HUES64 (cell line): ENCODE measurements around the gene GPR25. TPM values are rescaled to one million over a fixed set of nuclear protein-coding genes. Genes with fewer than 3 reads are reported as not detected.

Source experiments
- H3K27ac ChIP-seq: 2 replicates; pipeline ENCODE4 v1.7.0; 2013; ENCODE audit warnings: low read depth, low read length, inconsistent platforms
- H3K27me3 ChIP-seq: 2 replicates; pipeline ENCODE4 v1.6.1; 2013; ENCODE audit warnings: mild to moderate bottlenecking, low read length; ENCODE audit not compliant: insufficient read depth
- H3K36me3 ChIP-seq: 2 replicates; pipeline ENCODE4 v1.6.1; 2013; ENCODE audit warnings: mild to moderate bottlenecking, low read length; ENCODE audit not compliant: insufficient read depth
- H3K4me1 ChIP-seq: 2 replicates; pipeline ENCODE4 v1.6.1; 2013; ENCODE audit warnings: mild to moderate bottlenecking, low read length, moderate library complexity; ENCODE audit not compliant: insufficient read depth
- H3K4me3 ChIP-seq: 2 replicates; pipeline ENCODE4 v1.5.1; 2013; ENCODE audit warnings: mild to moderate bottlenecking, low read length, moderate library complexity
- H3K9ac ChIP-seq: 2 replicates; pipeline ENCODE4 v1.6.1; 2013; ENCODE audit warnings: mild to moderate bottlenecking, low read depth, low read length
- H3K9me3 ChIP-seq: 2 replicates; pipeline ENCODE4 v1.6.1; 2013; ENCODE audit warnings: low read depth, low read length; ENCODE audit not compliant: insufficient read depth
- whole genome bisulfite sequencing: fragments of 150-250, 120-280 bp; methylation state at CpG from one replicate; pipeline ENCODE4 v1.1.7; 2013; ENCODE audit warnings: missing lambda C conversion rate; 5-methylcytosine and 5-hydroxymethylcytosine counted together
- polyA plus RNA-seq, 2 experiments: library from polyadenylated mRNA; stranded (reverse); fragments of 50-300 nt; gene quantifications; one replicate each; pipeline ENCODE4 v1.2.3, GENCODE V29; 2013

GPR25 gene, protein sequence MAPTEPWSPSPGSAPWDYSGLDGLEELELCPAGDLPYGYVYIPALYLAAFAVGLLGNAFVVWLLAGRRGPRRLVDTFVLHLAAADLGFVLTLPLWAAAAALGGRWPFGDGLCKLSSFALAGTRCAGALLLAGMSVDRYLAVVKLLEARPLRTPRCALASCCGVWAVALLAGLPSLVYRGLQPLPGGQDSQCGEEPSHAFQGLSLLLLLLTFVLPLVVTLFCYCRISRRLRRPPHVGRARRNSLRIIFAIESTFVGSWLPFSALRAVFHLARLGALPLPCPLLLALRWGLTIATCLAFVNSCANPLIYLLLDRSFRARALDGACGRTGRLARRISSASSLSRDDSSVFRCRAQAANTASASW
- polyA plus RNA-seq (2013, experiment 1 of 2) = not detected
- polyA plus RNA-seq (2013, experiment 2 of 2) = not detected

DNA sequence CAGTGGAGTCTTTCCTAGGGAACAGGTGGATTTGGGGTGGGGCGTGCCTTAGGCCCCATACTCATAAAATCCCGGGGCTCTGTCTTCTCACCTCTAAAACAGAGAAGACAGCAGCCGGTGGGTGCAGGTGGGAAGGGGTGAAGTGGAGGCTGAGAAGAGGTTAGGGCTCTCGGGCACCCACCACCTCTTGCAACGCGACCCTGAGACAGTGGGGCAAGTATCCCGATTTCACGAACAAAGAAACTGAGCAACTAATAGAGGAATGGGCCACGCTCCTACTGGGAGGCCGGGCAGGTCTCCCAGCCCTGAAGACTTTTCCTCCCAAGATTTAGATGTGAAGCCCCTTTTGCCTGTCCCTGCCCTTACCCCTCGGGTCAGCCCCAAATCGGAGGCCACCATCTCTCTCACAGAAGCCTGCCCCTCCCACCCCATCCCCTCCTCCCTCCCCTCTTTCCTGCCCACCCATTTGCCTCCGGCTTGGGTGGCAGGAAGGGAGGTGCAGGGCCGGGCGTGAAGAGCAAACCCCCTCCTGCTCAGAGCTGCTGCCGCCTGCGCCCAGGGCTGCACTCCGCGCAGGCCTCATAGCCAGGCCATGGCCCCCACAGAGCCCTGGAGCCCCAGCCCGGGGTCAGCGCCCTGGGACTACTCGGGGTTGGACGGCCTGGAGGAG is at the start of gene GPR25:
Gene GPR25, plus strand, starts transcription at position 536 of the 670 bp plus-strand sequence. Its CDS starts 57 bp downstream, at position 593.
- no peak within 1 kb of the TSS for H3K27ac ChIP-seq
- 94% methylated on average over 21 of the region's 23 CpGs for WGBS
- H3K4me3 ChIP-seq = peak within 1 kb of the TSS; percentile 25
- peaks cover 40% of the 10 kb centered on the region for H3K27me3 ChIP-seq
- H3K9ac ChIP-seq = no peak within 1 kb of the TSS
- no peaks in the 10 kb centered on the region for H3K9me3 ChIP-seq
- peaks cover 7% of the 10 kb centered on the region; the same call in 1 of the 2 replicates for H3K4me1 ChIP-seq
- H3K36me3 ChIP-seq = no peaks in the 10 kb centered on the region

DNA sequence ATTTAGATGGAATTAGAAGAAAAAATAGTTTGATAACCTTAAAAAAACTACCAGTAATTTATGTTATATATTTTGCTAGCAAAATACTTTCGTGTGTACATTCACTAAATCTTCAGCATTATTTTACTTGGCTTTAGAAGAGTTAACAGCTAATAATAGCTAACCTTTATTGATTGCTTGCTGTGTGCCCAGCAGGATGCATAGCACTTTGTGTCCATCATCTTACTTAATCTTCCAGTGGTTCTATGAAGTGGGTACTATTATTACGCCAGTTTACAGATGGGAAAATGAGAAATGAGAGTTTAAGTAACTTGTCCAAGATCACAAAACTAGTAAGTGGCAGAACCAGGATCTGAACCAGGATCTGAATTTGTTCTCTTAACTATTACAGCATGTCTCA is 41.7 kb upstream of the GPR25 start:
- H3K27me3 ChIP-seq = no peaks in the 10 kb centered on the region
- peaks cover 33% of the 10 kb centered on the region for H3K36me3 ChIP-seq
- H3K4me3 ChIP-seq = no peak overlapping the region
- no peak overlapping the region for H3K9ac ChIP-seq
- no peak overlapping the region for H3K27ac ChIP-seq
- no peaks in the 10 kb centered on the region for H3K4me1 ChIP-seq
- 89% methylated on average over 1 of the region's 2 CpGs for WGBS
- no peaks in the 10 kb centered on the region; the same call in 1 of the 2 replicates for H3K9me3 ChIP-seq

DNA sequence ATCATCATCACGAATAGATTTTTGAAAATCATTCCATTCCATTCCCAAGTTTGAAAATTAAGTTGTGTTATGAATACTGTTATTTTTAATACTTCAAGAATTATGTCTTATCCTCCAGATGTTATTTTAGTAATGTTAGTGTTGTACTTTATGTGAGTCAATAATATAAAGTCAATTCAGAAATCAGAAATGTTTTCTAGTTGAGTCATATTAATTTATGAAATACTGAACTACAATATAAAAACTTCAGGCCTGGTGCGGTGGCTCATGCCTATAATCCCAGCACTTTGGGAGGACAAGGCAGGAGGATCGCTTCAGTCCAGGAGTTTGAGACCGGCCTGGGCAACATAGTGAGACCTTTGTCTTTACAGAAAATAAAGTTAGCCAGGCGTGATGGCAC is 38.4 kb upstream of the GPR25 start:
- no peaks in the 10 kb centered on the region; the same call in 1 of the 2 replicates for H3K9me3 ChIP-seq
- WGBS = 97% methylated on average over 4 of the region's 5 CpGs
- no peak overlapping the region for H3K27ac ChIP-seq
- H3K9ac ChIP-seq = no peak overlapping the region
- peaks cover 34% of the 10 kb centered on the region for H3K36me3 ChIP-seq
- H3K27me3 ChIP-seq = no peaks in the 10 kb centered on the region
- no peak overlapping the region for H3K4me3 ChIP-seq
- H3K4me1 ChIP-seq = no peaks in the 10 kb centered on the region

DNA sequence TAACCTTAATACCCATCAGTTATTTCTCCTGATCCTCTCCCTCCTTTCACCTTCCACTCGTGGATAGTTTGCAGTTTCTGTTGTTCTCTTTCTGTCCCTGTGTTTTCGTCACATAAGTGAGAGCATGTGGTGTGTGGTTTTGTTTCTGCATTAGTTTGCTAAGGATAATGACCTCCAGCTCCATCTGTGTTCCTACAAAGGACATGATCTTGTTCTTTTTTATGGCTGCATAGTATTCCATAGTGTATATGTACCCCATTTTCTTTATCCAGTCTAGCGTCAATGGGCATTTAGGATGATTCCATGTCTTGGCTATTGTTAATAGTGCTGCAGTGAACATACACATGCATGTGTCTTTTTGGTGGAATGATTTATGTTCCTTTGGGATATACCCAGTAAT is 36.6 kb upstream of the GPR25 start:
- Histone ChIP-seq H3K4me1 (no peaks in the 10 kb centered on the region), H3K27me3 (no peaks in the 10 kb centered on the region), H3K9me3 (no peaks in the 10 kb centered on the region; the same call in 1 of the 2 replicates), H3K4me3 (no peak overlapping the region), H3K27ac (no peak overlapping the region), H3K9ac (no peak overlapping the region), H3K36me3 (peaks cover 34% of the 10 kb centered on the region)
- WGBS = 97% methylated on average over 3 of the region's 3 CpGs

DNA sequence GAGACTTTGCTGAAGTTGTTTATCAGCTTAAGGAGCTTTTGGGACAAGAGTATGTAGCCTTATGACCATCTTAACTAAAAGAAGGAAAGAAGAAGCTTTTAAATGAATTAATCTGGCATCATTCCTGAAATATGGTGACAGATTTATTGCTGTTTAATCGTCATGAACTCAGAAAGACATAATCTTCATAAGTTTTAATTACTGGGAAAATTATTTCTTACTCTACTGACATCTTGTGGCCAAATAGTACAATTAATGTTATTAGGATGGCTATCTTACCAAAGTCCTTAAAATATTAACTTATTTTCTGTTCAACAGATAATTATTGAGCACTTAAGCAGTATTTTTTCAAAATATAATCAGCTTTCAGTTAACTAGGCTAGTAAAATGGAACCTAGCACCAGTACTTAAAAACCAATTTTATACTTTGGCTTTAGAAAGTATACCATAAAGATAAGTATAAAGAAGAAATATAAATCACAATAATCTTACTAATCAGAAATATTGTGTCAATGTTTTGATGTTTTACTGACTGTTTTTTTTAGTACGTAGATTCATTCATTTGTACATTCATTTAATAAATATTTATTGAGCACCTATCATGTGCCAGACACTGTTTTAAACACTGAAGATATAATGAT is 34.7 kb upstream of the GPR25 start:
- Histone ChIP-seq H3K9me3 (no peaks in the 10 kb centered on the region; the same call in 1 of the 2 replicates), H3K27ac (no peak overlapping the region), H3K4me3 (no peak overlapping the region), H3K27me3 (no peaks in the 10 kb centered on the region), H3K36me3 (peaks cover 37% of the 10 kb centered on the region), H3K9ac (no peak overlapping the region), H3K4me1 (no peaks in the 10 kb centered on the region)
- WGBS = 78% methylated on average over 1 of the region's 2 CpGs

DNA sequence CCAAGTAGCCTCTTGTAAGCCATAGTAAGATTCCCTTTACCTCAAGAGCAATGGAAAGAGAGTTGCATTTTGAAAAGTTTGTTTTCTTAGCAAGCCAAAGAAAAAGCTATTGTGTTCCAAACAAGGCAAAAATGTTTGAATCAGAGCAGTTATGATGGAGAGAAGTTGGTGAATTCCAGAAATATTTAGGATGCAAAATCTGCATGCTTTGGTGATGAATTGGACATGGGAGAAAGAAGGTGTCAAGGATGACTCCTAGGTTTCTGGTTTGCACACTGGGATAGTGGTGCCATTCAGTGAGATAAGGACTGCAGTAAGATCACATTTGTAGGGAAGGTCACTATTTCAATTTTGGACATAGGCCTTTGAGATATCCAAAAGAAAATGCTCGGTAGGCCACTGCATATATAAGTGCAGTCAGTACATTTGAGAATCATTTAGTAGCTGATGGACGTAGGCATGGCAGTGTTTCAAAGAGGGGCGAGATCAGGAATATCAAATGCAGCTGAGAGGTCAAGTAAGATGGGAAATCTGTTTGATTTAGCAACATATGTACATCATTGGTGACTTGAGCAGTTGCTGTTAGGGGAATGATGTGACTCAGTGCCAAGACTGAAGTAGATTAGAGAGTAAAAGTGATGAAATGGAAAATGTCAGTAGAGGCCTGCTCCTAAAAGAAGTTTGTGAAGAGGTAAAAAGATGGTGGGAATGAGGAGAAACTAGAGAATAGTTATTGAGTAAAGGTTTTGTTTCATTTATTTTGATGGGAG is 33.9 kb upstream of the GPR25 start:
- Histone ChIP-seq H3K4me3 (no peak overlapping the region), H3K27ac (no peak overlapping the region), H3K27me3 (no peaks in the 10 kb centered on the region), H3K9ac (no peak overlapping the region), H3K9me3 (no peaks in the 10 kb centered on the region; the same call in 1 of the 2 replicates), H3K4me1 (no peaks in the 10 kb centered on the region), H3K36me3 (peaks cover 35% of the 10 kb centered on the region)
- 91% methylated on average over 3 of the region's 3 CpGs for WGBS

DNA sequence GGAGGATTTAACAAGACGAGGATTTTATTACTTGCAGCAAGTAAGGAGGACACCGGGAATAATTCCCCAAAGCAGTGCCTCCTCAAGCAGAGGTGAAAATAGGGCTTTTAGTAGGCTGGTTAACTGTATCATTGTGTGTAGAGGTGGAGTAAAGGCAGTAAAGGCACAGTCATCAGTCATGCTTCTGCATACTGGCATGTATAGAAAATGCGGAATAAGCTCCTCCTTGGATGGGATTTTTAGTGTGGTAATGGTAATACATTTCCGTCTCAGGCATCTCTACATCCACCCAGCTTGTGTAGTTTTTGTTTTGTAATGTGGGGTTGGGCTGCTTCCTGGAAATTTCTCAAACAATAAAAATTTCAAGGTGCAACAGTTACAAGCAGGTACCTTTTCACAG is 27.4 kb upstream of the GPR25 start:
- peaks cover 8% of the 10 kb centered on the region; the same call in 1 of the 2 replicates for H3K4me1 ChIP-seq

DNA sequence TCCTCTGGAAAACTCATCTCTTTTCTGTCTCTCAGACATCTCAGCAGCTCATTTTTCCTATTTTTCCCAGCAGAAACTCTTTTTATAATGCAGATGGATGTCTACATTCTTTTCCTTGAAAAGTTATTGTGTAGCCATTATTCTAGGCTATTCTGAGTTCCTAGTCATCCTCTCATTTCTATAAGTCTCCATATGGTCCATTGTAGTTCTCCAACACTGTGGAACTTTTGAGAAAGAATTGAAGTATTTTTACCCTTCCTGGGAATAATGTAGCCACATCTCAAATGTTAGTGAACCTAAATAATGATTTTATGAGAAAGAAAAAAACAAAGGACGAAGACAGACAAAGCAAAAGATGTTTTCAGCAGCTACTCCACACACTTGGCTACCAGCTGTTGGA is 26.4 kb upstream of the GPR25 start:
- Histone ChIP-seq H3K9ac (no peak overlapping the region), H3K4me1 (peaks cover 8% of the 10 kb centered on the region; the same call in 1 of the 2 replicates), H3K36me3 (peaks cover 82% of the 10 kb centered on the region), H3K27ac (no peak overlapping the region), H3K27me3 (no peaks in the 10 kb centered on the region), H3K9me3 (no peaks in the 10 kb centered on the region), H3K4me3 (no peak overlapping the region)
- 92% methylated on average over 1 of the region's 1 CpG for WGBS

More for the DNA sequence above, 27.4 kb upstream of the GPR25 start:
- no peaks in the 10 kb centered on the region for H3K9me3 ChIP-seq
- H3K27me3 ChIP-seq = no peaks in the 10 kb centered on the region
- H3K27ac ChIP-seq = no peak overlapping the region
- 94% methylated on average over 4 of the region's 4 CpGs for WGBS
- no peak overlapping the region for H3K4me3 ChIP-seq
- H3K9ac ChIP-seq = no peak overlapping the region
- peaks cover 74% of the 10 kb centered on the region for H3K36me3 ChIP-seq

DNA sequence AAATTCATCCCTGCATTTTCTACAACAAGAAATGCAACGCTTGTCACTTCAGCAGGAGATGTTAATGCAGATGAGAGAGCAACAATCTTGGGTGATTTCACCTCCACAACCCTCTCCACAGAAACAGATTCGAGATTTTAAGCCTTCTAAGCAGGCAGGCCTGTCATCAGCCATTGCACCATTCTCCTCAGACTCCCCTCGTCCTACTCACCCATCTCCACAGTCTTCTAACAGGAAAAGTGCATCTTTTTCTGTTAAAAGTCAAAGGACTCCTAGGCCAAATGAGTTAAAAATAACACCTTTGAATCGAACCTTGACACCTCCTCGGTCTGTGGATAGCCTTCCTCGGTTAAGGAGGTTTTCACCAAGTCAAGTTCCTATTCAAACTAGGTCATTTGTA is 23.4 kb upstream of the GPR25 start:
- Histone ChIP-seq H3K36me3 (peaks cover 87% of the 10 kb centered on the region), H3K27me3 (no peaks in the 10 kb centered on the region)

DNA sequence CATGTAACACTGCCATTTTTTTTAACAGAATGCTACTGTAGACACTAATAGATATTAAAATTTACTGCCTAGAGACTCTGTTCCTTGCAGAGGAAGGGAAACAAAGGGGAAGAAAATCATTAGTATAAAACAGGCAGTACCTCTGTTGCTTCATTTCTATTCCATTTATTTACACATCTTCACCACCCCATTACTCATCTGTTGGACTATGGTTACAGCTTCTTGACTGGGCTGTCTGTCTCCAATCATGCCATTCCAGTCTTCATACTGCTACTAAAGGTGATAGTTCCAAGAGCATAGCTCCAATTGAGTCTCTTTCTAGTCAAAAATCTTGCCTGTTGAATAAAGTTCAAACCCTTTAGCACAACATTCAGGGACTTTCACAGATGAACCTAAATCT is 22.2 kb upstream of the GPR25 start:
- Histone ChIP-seq H3K4me3 (no peak overlapping the region), H3K36me3 (peaks cover 90% of the 10 kb centered on the region), H3K4me1 (peaks cover 7% of the 10 kb centered on the region; the same call in 1 of the 2 replicates), H3K27ac (no peak overlapping the region), H3K9me3 (no peaks in the 10 kb centered on the region), H3K27me3 (no peaks in the 10 kb centered on the region), H3K9ac (no peak overlapping the region)

More for the DNA sequence above, 23.4 kb upstream of the GPR25 start:
- peaks cover 8% of the 10 kb centered on the region; the same call in 1 of the 2 replicates for H3K4me1 ChIP-seq
- H3K4me3 ChIP-seq = no peak overlapping the region
- H3K27ac ChIP-seq = no peak overlapping the region
- H3K9ac ChIP-seq = no peak overlapping the region
- no peaks in the 10 kb centered on the region for H3K9me3 ChIP-seq
- 93% methylated on average over 6 of the region's 6 CpGs for WGBS
